DND-41 (cell line): ENCODE results near the gene SHQ1.

ENCODE experiments used
- ATAC-seq: fragments of 200-7000 bp; cut with Tn5 transposase; 3 replicates; pipeline ENCODE4 v1.9.1; 2021; ENCODE audit warnings: low read depth; ENCODE audit not compliant: insufficient read depth
- DNase-seq: peaks from one replicate; pipeline ENCODE4 v3.0.0-alpha.2; 2020
- H2AFZ ChIP-seq: 2 replicates; pipeline ENCODE4 v1.6.0; 2012; ENCODE audit warnings: low read depth, low read length
- H3K27ac ChIP-seq: 2 replicates; pipeline ENCODE4 v1.5.1; 2012; ENCODE audit warnings: low read length, inconsistent platforms
- H3K27me3 ChIP-seq: fragments of 200-600 bp; sonication (generic); 2 replicates; pipeline ENCODE4 v1.6.0; 2012; ENCODE audit warnings: low read length, mild to moderate bottlenecking, inconsistent platforms; ENCODE audit not compliant: insufficient read depth, poor library complexity
- H3K36me3 ChIP-seq: 2 replicates; pipeline ENCODE4 v1.5.1; 2012; ENCODE audit warnings: low read length, inconsistent platforms; ENCODE audit not compliant: insufficient read depth
- H3K4me1 ChIP-seq: 2 replicates; pipeline ENCODE4 v1.5.1; 2012; ENCODE audit warnings: mild to moderate bottlenecking, low read length; ENCODE audit not compliant: insufficient read depth
- H3K4me2 ChIP-seq: 2 replicates; pipeline ENCODE4 v1.6.0; 2012; ENCODE audit warnings: mild to moderate bottlenecking, moderate library complexity, low read length, inconsistent platforms; ENCODE audit not compliant: insufficient read depth
- H3K4me3 ChIP-seq, 2 experiments: fragments of 200-600 bp in 1 of 2; shearing (Covaris generic) in 1 of 2; 2 replicates each; pipeline ENCODE4 v1.5.1; 2012 to 2016; ENCODE audit warnings: inconsistent platforms in 2 of 2, low read length in 2 of 2, mild to moderate bottlenecking in 2 of 2, low read depth in 1 of 2, moderate library complexity in 1 of 2
- H3K79me2 ChIP-seq: 2 replicates; pipeline ENCODE4 v1.6.0; 2012; ENCODE audit warnings: low read length, inconsistent platforms; ENCODE audit not compliant: insufficient read depth
- H3K9ac ChIP-seq: 2 replicates; pipeline ENCODE4 v1.6.0; 2012; ENCODE audit warnings: low read depth, mild to moderate bottlenecking, inconsistent platforms, low read length, moderate library complexity
- H3K9me3 ChIP-seq: 2 replicates; pipeline ENCODE4 v1.5.1; 2012; ENCODE audit warnings: low read length, moderate library complexity, mild to moderate bottlenecking, inconsistent platforms; ENCODE audit not compliant: insufficient read depth, severe bottlenecking
- H4K20me1 ChIP-seq: 2 replicates; pipeline ENCODE4 v1.6.0; 2012; ENCODE audit warnings: low read length; ENCODE audit not compliant: insufficient read depth
- CTCF ChIP-seq: IDR thresholded peaks from 2 replicates; pipeline ENCODE4 v1.5.1; 2012; ENCODE audit warnings: borderline replicate concordance, low read length, moderate library complexity, mild to moderate bottlenecking; ENCODE audit not compliant: poor library complexity, severe bottlenecking; ENCODE audit errors: extremely low read depth
- EZH2 ChIP-seq: IDR thresholded peaks from 3 replicates; pipeline ENCODE4 v1.6.1; 2012; ENCODE audit warnings: borderline replicate concordance, low read depth, mild to moderate bottlenecking, moderate library complexity, low read length, inconsistent platforms; ENCODE audit not compliant: severe bottlenecking

Gene SHQ1

GRCh38 chr3:72798552-72799195 lies 49.6 kb downstream of the SHQ1 start:
- Histone ChIP-seq H4K20me1 (no peaks in the 10 kb centered on the region), H3K4me1 (no peaks in the 10 kb centered on the region), H3K79me2 (no peaks in the 10 kb centered on the region), H3K4me2 (no peak overlapping the region), H3K36me3 (peaks cover 44% of the 10 kb centered on the region), H3K4me3 (no peak overlapping the region), H3K9ac (no peak overlapping the region), H3K9me3 (no peaks in the 10 kb centered on the region), H3K27me3 (no peaks in the 10 kb centered on the region), H3K27ac (no peak overlapping the region), H2AFZ (no peak overlapping the region)
- ATAC-seq = no peak; the same call in 2 of the 3 replicates
- DNase-seq = no peak
- TF ChIP-seq CTCF (no peak), EZH2 (no peak)

DNA sequence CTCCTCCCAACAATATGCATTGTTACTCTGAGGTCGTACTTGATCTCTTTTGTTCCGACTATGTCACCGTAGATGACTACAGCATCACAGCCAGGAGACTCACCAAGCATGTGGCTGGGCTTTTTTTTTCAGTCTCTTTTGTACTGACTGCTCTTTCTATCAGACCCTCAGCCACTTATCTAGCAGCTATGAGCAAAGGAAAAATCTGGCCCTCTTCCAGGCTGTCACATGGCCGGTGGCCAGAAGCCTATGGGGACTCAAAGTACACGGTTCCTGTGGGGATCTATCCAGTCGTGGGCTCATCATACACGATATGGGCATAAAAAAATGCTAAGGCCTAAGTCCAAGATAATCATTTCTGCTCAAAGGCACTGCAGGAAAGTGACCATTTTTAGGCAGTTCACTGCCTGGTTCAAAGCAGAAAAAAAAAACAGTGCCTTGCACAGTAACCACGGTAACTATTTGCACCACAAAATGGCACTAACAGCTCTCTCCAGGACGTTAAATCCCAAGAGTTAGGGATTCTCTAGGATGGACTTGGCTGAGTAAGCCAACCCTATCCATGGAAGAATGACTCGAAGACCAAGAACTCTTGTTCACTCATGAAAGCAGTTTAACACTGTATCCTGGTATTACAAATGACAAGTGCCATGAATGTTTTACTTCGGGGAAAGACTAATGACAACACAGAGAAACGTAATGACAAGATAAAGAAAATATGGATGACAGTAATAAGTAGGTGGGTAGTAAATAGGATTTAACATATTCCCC lies 50.3 kb downstream of the SHQ1 start:
- no peaks in the 10 kb centered on the region for H3K9me3 ChIP-seq
- H3K4me2 ChIP-seq = no peak overlapping the region
- H4K20me1 ChIP-seq = no peaks in the 10 kb centered on the region
- DNase-seq = no peak
- peaks cover 43% of the 10 kb centered on the region for H3K36me3 ChIP-seq
- H3K27me3 ChIP-seq = no peaks in the 10 kb centered on the region
- no peak overlapping the region for H3K4me3 ChIP-seq
- no peak for ATAC-seq
- no peaks in the 10 kb centered on the region for H3K4me1 ChIP-seq
- H3K79me2 ChIP-seq = no peaks in the 10 kb centered on the region
- no peak overlapping the region for H3K9ac ChIP-seq
- H2AFZ ChIP-seq = no peak overlapping the region
- no peak for TF ChIP-seq CTCF
- TF ChIP-seq EZH2 = no peak
- H3K27ac ChIP-seq = no peak overlapping the region

DNA sequence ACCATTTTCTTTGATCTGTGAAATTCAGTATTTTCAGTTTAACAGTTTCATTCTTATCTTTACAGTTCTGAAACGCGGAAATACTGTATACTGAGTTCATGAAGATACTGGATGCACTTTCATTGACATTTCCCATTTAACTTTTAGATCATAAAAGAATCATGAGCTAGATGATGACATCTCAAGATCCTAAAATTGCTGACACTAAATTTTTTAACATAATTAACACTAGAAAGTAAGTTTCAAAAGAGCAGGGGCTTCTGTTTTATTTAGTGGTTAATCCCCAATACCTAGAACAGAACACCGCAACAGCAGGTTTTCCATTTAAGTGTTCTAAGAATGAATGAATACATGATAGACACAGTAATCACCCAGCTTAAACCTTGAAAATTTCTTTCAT lies 54.2 kb downstream of the SHQ1 start:
- ATAC-seq (no peak), DNase-seq (no peak)
- Histone ChIP-seq H3K4me1 (no peaks in the 10 kb centered on the region), H3K27ac (no peak overlapping the region), H2AFZ (no peak overlapping the region), H3K4me2 (no peak overlapping the region), H3K4me3 (no peak overlapping the region), H3K36me3 (peaks cover 65% of the 10 kb centered on the region), H3K27me3 (no peaks in the 10 kb centered on the region), H3K79me2 (no peaks in the 10 kb centered on the region), H3K9me3 (no peaks in the 10 kb centered on the region), H4K20me1 (no peaks in the 10 kb centered on the region), H3K9ac (no peak overlapping the region)
- no peak for TF ChIP-seq CTCF
